ENCODE data around the gene ZNF653.
A peak's percentile ranks its signal among the peaks of the same experiment; 100 is the strongest.

Gene ZNF653

GRCh38 chr19:11451871-11452619, 53.6 kb downstream of the ZNF653 start:
- Histone ChIP-seq H3K27me3 (ENCODE audit: insufficient read depth, low read length) (no peaks in the 10 kb centered on the region), H3K4me3 (ENCODE audit: low read length) (no peak overlapping the region), H3K4me1 (ENCODE audit: insufficient read depth, low read length) (peaks cover 13% of the 10 kb centered on the region), H2AFZ (ENCODE audit: low read depth, low read length) (no peak overlapping the region), H3K36me3 (ENCODE audit: insufficient read depth, low read length) (peaks cover 46% of the 10 kb centered on the region), H3K9me3 (ENCODE audit: low read length) (no peaks in the 10 kb centered on the region)

GRCh38 chr19:11451327-11451870, 54.2 kb downstream of the ZNF653 start:
- Histone ChIP-seq H2AFZ (ENCODE audit: low read depth, low read length) (no peak overlapping the region), H3K27me3 (ENCODE audit: insufficient read depth, low read length) (no peaks in the 10 kb centered on the region), H3K36me3 (ENCODE audit: insufficient read depth, low read length) (peaks cover 50% of the 10 kb centered on the region), H3K4me3 (ENCODE audit: low read length) (no peak overlapping the region), H3K9me3 (ENCODE audit: low read length) (no peaks in the 10 kb centered on the region), H3K4me1 (ENCODE audit: insufficient read depth, low read length) (peaks cover 13% of the 10 kb centered on the region)

- Histone ChIP-seq H3K27me3 (ENCODE audit: insufficient read depth, low read length) (no peaks in the 10 kb centered on the region), H2AFZ (ENCODE audit: low read depth, low read length) (no peak overlapping the region), H3K4me3 (ENCODE audit: low read length) (no peak overlapping the region), H3K9me3 (ENCODE audit: low read length) (no peaks in the 10 kb centered on the region), H3K4me1 (ENCODE audit: insufficient read depth, low read length) (peaks cover 13% of the 10 kb centered on the region), H3K36me3 (ENCODE audit: insufficient read depth, low read length) (peaks cover 54% of the 10 kb centered on the region)
Measured at GRCh38 chr19:11450570-11451326, 54.9 kb downstream of the ZNF653 start.

- Histone ChIP-seq H3K4me1 (ENCODE audit: insufficient read depth, low read length) (peaks cover 13% of the 10 kb centered on the region), H3K27me3 (ENCODE audit: insufficient read depth, low read length) (no peaks in the 10 kb centered on the region), H3K36me3 (ENCODE audit: insufficient read depth, low read length) (peaks cover 60% of the 10 kb centered on the region)
Measured at GRCh38 chr19:11448923-11449554, 56.6 kb downstream of the ZNF653 start.

GRCh38 chr19:11448410-11448809, 57.2 kb downstream of the ZNF653 start:
- Histone ChIP-seq H3K4me3 (ENCODE audit: low read length) (no peak overlapping the region), H3K36me3 (ENCODE audit: insufficient read depth, low read length) (peaks cover 65% of the 10 kb centered on the region), H3K4me1 (ENCODE audit: insufficient read depth, low read length) (peaks cover 13% of the 10 kb centered on the region), H3K9me3 (ENCODE audit: low read length) (no peaks in the 10 kb centered on the region), H3K27me3 (ENCODE audit: insufficient read depth, low read length) (no peaks in the 10 kb centered on the region), H2AFZ (ENCODE audit: low read depth, low read length) (no peak overlapping the region)

More at GRCh38 chr19:11448923-11449554, 56.6 kb downstream of the ZNF653 start:
- Histone ChIP-seq H2AFZ (ENCODE audit: low read depth, low read length) (no peak overlapping the region), H3K9me3 (ENCODE audit: low read length) (no peaks in the 10 kb centered on the region), H3K4me3 (ENCODE audit: low read length) (no peak overlapping the region)

- Histone ChIP-seq H3K4me1 (ENCODE audit: insufficient read depth, low read length) (peaks cover 9% of the 10 kb centered on the region), H3K9me3 (ENCODE audit: low read length) (no peaks in the 10 kb centered on the region), H3K36me3 (ENCODE audit: insufficient read depth, low read length) (peaks cover 68% of the 10 kb centered on the region), H3K27me3 (ENCODE audit: insufficient read depth, low read length) (no peaks in the 10 kb centered on the region), H2AFZ (ENCODE audit: low read depth, low read length) (no peak overlapping the region), H3K4me3 (ENCODE audit: low read length) (no peak overlapping the region)
Measured at GRCh38 chr19:11447347-11448262, 58.0 kb downstream of the ZNF653 start.

GRCh38 chr19:11446652-11447301, 58.9 kb downstream of the ZNF653 start:
- no peak overlapping the region for H3K4me3 ChIP-seq (ENCODE audit: low read length)
- no peak overlapping the region for H2AFZ ChIP-seq (ENCODE audit: low read depth, low read length)
- H3K36me3 ChIP-seq (ENCODE audit: insufficient read depth, low read length): peaks cover 74% of the 10 kb centered on the region
- no peaks in the 10 kb centered on the region for H3K9me3 ChIP-seq (ENCODE audit: low read length)
- no peaks in the 10 kb centered on the region for H3K27me3 ChIP-seq (ENCODE audit: insufficient read depth, low read length)
- H3K4me1 ChIP-seq (ENCODE audit: insufficient read depth, low read length): peaks cover 1% of the 10 kb centered on the region

GRCh38 chr19:11446271-11446651, 59.4 kb downstream of the ZNF653 start:
- H3K36me3 ChIP-seq (ENCODE audit: insufficient read depth, low read length): peaks cover 79% of the 10 kb centered on the region
- H3K4me3 ChIP-seq (ENCODE audit: low read length): no peak overlapping the region
- no peaks in the 10 kb centered on the region for H3K27me3 ChIP-seq (ENCODE audit: insufficient read depth, low read length)
- H3K4me1 ChIP-seq (ENCODE audit: insufficient read depth, low read length): no peaks in the 10 kb centered on the region
- H2AFZ ChIP-seq (ENCODE audit: low read depth, low read length): no peak overlapping the region
- H3K9me3 ChIP-seq (ENCODE audit: low read length): no peaks in the 10 kb centered on the region

GRCh38 chr19:11445141-11445540, 60.5 kb downstream of the ZNF653 start:
- Histone ChIP-seq H3K4me3 (ENCODE audit: low read length) (no peak overlapping the region), H3K9me3 (ENCODE audit: low read length) (no peaks in the 10 kb centered on the region), H2AFZ (ENCODE audit: low read depth, low read length) (no peak overlapping the region), H3K36me3 (ENCODE audit: insufficient read depth, low read length) (peaks cover 81% of the 10 kb centered on the region), H3K4me1 (ENCODE audit: insufficient read depth, low read length) (no peaks in the 10 kb centered on the region), H3K27me3 (ENCODE audit: insufficient read depth, low read length) (no peaks in the 10 kb centered on the region)

GRCh38 chr19:11444059-11444458, 61.6 kb downstream of the ZNF653 start:
- H3K9me3 ChIP-seq (ENCODE audit: low read length): no peaks in the 10 kb centered on the region
- no peaks in the 10 kb centered on the region for H3K4me1 ChIP-seq (ENCODE audit: insufficient read depth, low read length)
- no peak overlapping the region for H3K4me3 ChIP-seq (ENCODE audit: low read length)
- peaks cover 79% of the 10 kb centered on the region for H3K36me3 ChIP-seq (ENCODE audit: insufficient read depth, low read length)
- no peak overlapping the region for H2AFZ ChIP-seq (ENCODE audit: low read depth, low read length)
- H3K27me3 ChIP-seq (ENCODE audit: insufficient read depth, low read length): no peaks in the 10 kb centered on the region

GRCh38 chr19:11437955-11438354, 67.7 kb downstream of the ZNF653 start:
- Histone ChIP-seq H3K4me1 (ENCODE audit: insufficient read depth, low read length) (peaks cover 12% of the 10 kb centered on the region), H3K36me3 (ENCODE audit: insufficient read depth, low read length) (peaks cover 49% of the 10 kb centered on the region), H3K9me3 (ENCODE audit: low read length) (no peaks in the 10 kb centered on the region), H3K27me3 (ENCODE audit: insufficient read depth, low read length) (no peaks in the 10 kb centered on the region), H3K4me3 (ENCODE audit: low read length) (no peak overlapping the region), H2AFZ (ENCODE audit: low read depth, low read length) (no peak overlapping the region)

GRCh38 chr19:11435833-11436313, 69.8 kb downstream of the ZNF653 start:
- Histone ChIP-seq H3K27me3 (ENCODE audit: insufficient read depth, low read length) (no peaks in the 10 kb centered on the region), H2AFZ (ENCODE audit: low read depth, low read length) (no peak overlapping the region), H3K4me1 (ENCODE audit: insufficient read depth, low read length) (peaks cover 12% of the 10 kb centered on the region), H3K4me3 (ENCODE audit: low read length) (peak overlapping the region; percentile 68), H3K36me3 (ENCODE audit: insufficient read depth, low read length) (peaks cover 28% of the 10 kb centered on the region), H3K9me3 (ENCODE audit: low read length) (no peaks in the 10 kb centered on the region)

All from neuron (in vitro differentiated cells).